Measurements from ENCODE around the gene GPD1. TPM values are rescaled to one million over a fixed set of nuclear protein-coding genes. Genes with fewer than 3 reads are reported as not detected.

GPD1 gene
- total and polyA plus RNA-seq, 9 of the 15 experiments (the other 6 are each of a cell fraction or from before 2014, with no cell fraction given), result 0.13 to 1.00 (median 0.55) TPM

- CTCF ChIA-PET (ENCODE audit: low intra/inter-chr PET ratio), result interaction anchor here (5.8 kb wide), 1 partner anchor 103 kb away, joined by 66 read pairs; no protein-coding TSS in a partner anchor
- Histone ChIP-seq H3K27me3 (ENCODE audit: control insufficient read depth in 2 of 2, insufficient read depth in 2 of 2, low read length in 2 of 2) (peaks cover 0 to 6% of the 10 kb centered on the region in 2 experiments; a peak in 1 of 5 replicates), H3K79me2 (ENCODE audit: control insufficient read depth, insufficient read depth, low read length) (no peaks in the 10 kb centered on the region), H3K4me3 (no peak overlapping the region), H2AFZ (ENCODE audit: low read depth, low read length) (no peak overlapping the region), H3K9me3 (replicated peaks; ENCODE audit: control insufficient read depth, insufficient read depth, low read depth, low read length) (no peaks in the 10 kb centered on the region), H3K27ac (ENCODE audit: extremely low read depth, low read depth, low read length) (no peak overlapping the region), H3K9me1 (ENCODE audit: control insufficient read depth, insufficient read depth, low read length) (peaks cover 8% of the 10 kb centered on the region), H3K4me1 (replicated peaks in 1 of 2; ENCODE audit: control insufficient read depth in 2 of 2, insufficient read depth in 2 of 2, low read length in 2 of 2) (peaks cover 24 to 25% of the 10 kb centered on the region in 2 experiments; a peak in 4 of 5 replicates), H3K4me2 (ENCODE audit: insufficient read depth, low read length) (no peak overlapping the region), H3K9ac (ENCODE audit: insufficient read depth in 1 of 2, low read depth in 2 of 2, low read length in 2 of 2) (no peak overlapping the region), H3K36me3 (ENCODE audit: control insufficient read depth, insufficient read depth, low read length) (no peaks in the 10 kb centered on the region), H4K20me1 (replicated peaks; ENCODE audit: control insufficient read depth, insufficient read depth, low read length) (no peaks in the 10 kb centered on the region)
- TF ChIP-seq SRSF1 (IDR thresholded peaks at IDR 0.05; ENCODE audit: low read depth, low read length), result no peak
- no peak for TF ChIP-seq NUFIP1 (IDR thresholded peaks at IDR 0.05; ENCODE audit: partially characterized antibody)
- no peak for TF ChIP-seq SIX5 (IDR thresholded peaks at IDR 0.05; ENCODE audit: borderline replicate concordance in 1 of 2, insufficient read depth in 1 of 2, low read depth in 1 of 2, low read length in 2 of 2)
- TF ChIP-seq, protein P1, sequence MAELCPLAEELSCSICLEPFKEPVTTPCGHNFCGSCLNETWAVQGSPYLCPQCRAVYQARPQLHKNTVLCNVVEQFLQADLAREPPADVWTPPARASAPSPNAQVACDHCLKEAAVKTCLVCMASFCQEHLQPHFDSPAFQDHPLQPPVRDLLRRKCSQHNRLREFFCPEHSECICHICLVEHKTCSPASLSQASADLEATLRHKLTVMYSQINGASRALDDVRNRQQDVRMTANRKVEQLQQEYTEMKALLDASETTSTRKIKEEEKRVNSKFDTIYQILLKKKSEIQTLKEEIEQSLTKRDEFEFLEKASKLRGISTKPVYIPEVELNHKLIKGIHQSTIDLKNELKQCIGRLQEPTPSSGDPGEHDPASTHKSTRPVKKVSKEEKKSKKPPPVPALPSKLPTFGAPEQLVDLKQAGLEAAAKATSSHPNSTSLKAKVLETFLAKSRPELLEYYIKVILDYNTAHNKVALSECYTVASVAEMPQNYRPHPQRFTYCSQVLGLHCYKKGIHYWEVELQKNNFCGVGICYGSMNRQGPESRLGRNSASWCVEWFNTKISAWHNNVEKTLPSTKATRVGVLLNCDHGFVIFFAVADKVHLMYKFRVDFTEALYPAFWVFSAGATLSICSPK (IDR thresholded peaks at IDR 0.05; ENCODE audit: borderline replicate concordance), result no peak
- no peak for TF ChIP-seq BDP1 (IDR thresholded peaks at IDR 0.05; ENCODE audit: insufficient read depth, insufficient read length)
- DNase-seq (ENCODE audit: extremely low read depth in 1 of 4, low spot score in 3 of 4) (no peak), FAIRE-seq (no peak), ATAC-seq (no peak)
- POLR2A ChIA-PET, result interaction anchor here (0.5 kb wide), 1 partner anchor 211 kb away, joined by 3 read pairs; no protein-coding TSS in a partner anchor
- no TSS peak for BruUV-seq (replicated peaks)
- in situ Hi-C loops (cut with MboI) (loop anchor here (5.0 kb wide), 1 partner anchor 239 kb away; no protein-coding TSS in a partner anchor), intact Hi-C loops (cut with micrococcal nuclease) (no loop called here)
- 69% methylated on average over 2 of the region's 7 CpGs for WGBS (ENCODE audit: insufficient coverage, low coverage, missing lambda C conversion rate)
Observed at GRCh38 chr12:50073206-50073605, 30.6 kb upstream of the GPD1 start.
